HCT116 (cell line): ENCODE measurements around the gene CENPP. TPM values are rescaled to one million over a fixed set of nuclear protein-coding genes. Genes with fewer than 3 reads are reported as not detected.

Source experiments
- ATAC-seq: fragments of 200-7000 bp; cut with Tn5 transposase; 2 replicates; pipeline ENCODE4 v1.9.1; 2020; ENCODE audit warnings: mild to moderate bottlenecking, moderate library complexity
- BruUV-seq: library from RNA; stranded (reverse); fragments of 400-500 nt; replicated peaks from 2 replicates; lab custom pipeline; 2021; lab: Mats Ljungman, UMichigan
- CTCF ChIA-PET: fragments of 300-600 bp; sonication (Branson Sonifier 250); formaldehyde crosslinking; loops from one replicate; lab custom pipeline; 2021; ENCODE audit warnings: antibody characterized with exemption; lab: Charles Lee
- POLR2A ChIA-PET: fragments of 300-600, 350-600 bp; sonication (Branson Sonifier 250); formaldehyde crosslinking; loops from one replicate; lab custom pipeline; 2021; ENCODE audit warnings: antibody characterized with exemption; lab: Charles Lee
- RAD21 ChIA-PET, 2 experiments: fragments of 300-600 bp; sonication (Branson Sonifier 250); formaldehyde crosslinking; loops; one replicate each; lab custom pipeline; 2023; ENCODE audit warnings: low total read pairs in 2 of 2; ENCODE audit not compliant: uncharacterized antibody in 2 of 2, unreplicated experiment in 2 of 2, low non-redundant PET in 1 of 2; lab: Charles Lee
- DNase-seq: peaks from one replicate; pipeline ENCODE4 v3.0.0-alpha.2; 2010; ENCODE audit warnings: low read depth, low spot score
- H2AFZ ChIP-seq: fragments of 200-600 bp; shearing (Covaris generic), sonication (generic); 2 replicates; pipeline ENCODE4 v1.6.1; 2017; ENCODE audit warnings: low read depth, mixed run types, mixed read lengths, antibody characterized with exemption, low read length; ENCODE audit not compliant: poor library complexity, severe bottlenecking
- H3K27ac ChIP-seq: 2 replicates; pipeline ENCODE4 v1.5.1; 2012; ENCODE audit warnings: low read depth, low read length
- H3K27me3 ChIP-seq: fragments of 200-600 bp; sonication (generic); 2 replicates; pipeline ENCODE4 v1.6.1; 2016; ENCODE audit warnings: mixed run types, low read length, mixed read lengths; ENCODE audit not compliant: insufficient read depth
- H3K36me3 ChIP-seq, 2 experiments: fragments of 200-500 bp in 1 of 2; fragments of 200-600 bp in 1 of 2; sonication (Bioruptor generic) in 1 of 2; sonication (generic) in 1 of 2; 2 replicates each; pipeline versions ENCODE4 v1.5.1 to v1.6.1; 2014 to 2016; ENCODE audit warnings: low read length in 2 of 2, inconsistent platforms in 1 of 2, mixed read lengths in 1 of 2, mixed run types in 1 of 2; ENCODE audit not compliant: insufficient read depth in 2 of 2, control insufficient read depth in 1 of 2
- H3K4me1 ChIP-seq, 2 experiments: fragments of 200-600 bp in 1 of 2; sonication (generic) in 1 of 2; 2 replicates each; pipeline versions ENCODE4 v1.5.1 to v1.6.1; 2012 to 2017; ENCODE audit warnings: low read length in 2 of 2, inconsistent platforms in 1 of 2, mild to moderate bottlenecking in 1 of 2, mixed read lengths in 1 of 2, mixed run types in 1 of 2, moderate library complexity in 1 of 2; ENCODE audit not compliant: insufficient read depth in 2 of 2, control insufficient read depth in 1 of 2
- H3K4me2 ChIP-seq: fragments of 200-600 bp; sonication (generic); 2 replicates; pipeline ENCODE4 v1.6.1; 2017; ENCODE audit warnings: mixed run types, low read length, mixed read lengths
- H3K4me3 ChIP-seq, 2 experiments: fragments of 200-600 bp in 1 of 2; sonication (generic) in 1 of 2; replicated peaks in 1 of 2; 2 replicates each; pipeline ENCODE4 v1.5.1; 2011 to 2016; ENCODE audit warnings: low read length in 2 of 2, control low read depth in 1 of 2, low read depth in 1 of 2, mild to moderate bottlenecking in 1 of 2, mixed read lengths in 1 of 2, mixed run types in 1 of 2
- H3K79me2 ChIP-seq: fragments of 200-600 bp; sonication (generic); 2 replicates; pipeline ENCODE4 v1.6.1; 2017; ENCODE audit warnings: mild to moderate bottlenecking, mixed run types, low read length, moderate library complexity, mixed read lengths; ENCODE audit not compliant: insufficient read depth
- H3K9ac ChIP-seq: fragments of 200-600 bp; sonication (generic); 2 replicates; pipeline ENCODE4 v1.6.1; 2016; ENCODE audit warnings: low read length, mixed read lengths
- H3K9me2 ChIP-seq: fragments of 200-600 bp; sonication (generic), shearing (Covaris generic); 2 replicates; pipeline ENCODE4 v1.6.1; 2017; ENCODE audit warnings: mixed run types, mild to moderate bottlenecking, moderate library complexity; ENCODE audit not compliant: insufficient read depth
- H3K9me3 ChIP-seq, 2 experiments: fragments of 200-500 bp in 1 of 2; fragments of 200-600 bp in 1 of 2; sonication (Bioruptor generic) in 1 of 2; sonication (generic) in 1 of 2; 2 replicates each; pipeline ENCODE4 v1.6.1; 2014 to 2017; ENCODE audit warnings: low read length in 2 of 2, mixed read lengths in 2 of 2, inconsistent platforms in 1 of 2, low read depth in 1 of 2, mild to moderate bottlenecking in 1 of 2, mixed run types in 1 of 2, moderate library complexity in 1 of 2; ENCODE audit not compliant: control insufficient read depth in 1 of 2, insufficient read depth in 1 of 2
- H4K20me1 ChIP-seq: fragments of 200-600 bp; sonication (generic), shearing (Covaris generic); 2 replicates; pipeline ENCODE4 v1.6.1; 2017; ENCODE audit warnings: mixed run types, mild to moderate bottlenecking, moderate library complexity; ENCODE audit not compliant: insufficient read depth
- ATF3 ChIP-seq: IDR thresholded peaks from 2 replicates; pipeline ENCODE4 v1.6.1; 2012
- CBX3 ChIP-seq: IDR thresholded peaks from 2 replicates; pipeline ENCODE4 v1.6.1; 2012; ENCODE audit warnings: low read depth
- CTCF ChIP-seq, 3 experiments: fragments of 200-600 bp in 1 of 3; sonication (generic) in 1 of 3; IDR thresholded peaks in 2 of 3; conservative IDR thresholded peaks in 1 of 3; 2 replicates each; pipeline ENCODE4 v1.5.1; 2012 to 2017; ENCODE audit warnings: low read depth in 2 of 3, low read length in 2 of 3, antibody characterized with exemption in 1 of 3, borderline replicate concordance in 1 of 3, control low read depth in 1 of 3, mild to moderate bottlenecking in 1 of 3, mixed read lengths in 1 of 3, mixed run types in 1 of 3, moderate library complexity in 1 of 3; ENCODE audit not compliant: insufficient read depth in 1 of 3
- EGR1 ChIP-seq: IDR thresholded peaks from 2 replicates; pipeline ENCODE4 v1.6.1; 2012; ENCODE audit warnings: low read depth
- EZH2phosphoT487 ChIP-seq: fragments of 200-600 bp; IDR thresholded peaks from 2 replicates; pipeline ENCODE4 v1.6.1; 2018; ENCODE audit warnings: antibody characterized with exemption, borderline replicate concordance
- FOSL1 ChIP-seq: IDR thresholded peaks from 2 replicates; pipeline ENCODE4 v1.6.1; 2012; ENCODE audit warnings: low read depth
- MAX ChIP-seq: IDR thresholded peaks from 2 replicates; pipeline ENCODE4 v1.6.1; 2012
- POLR2A ChIP-seq: IDR thresholded peaks from 2 replicates; pipeline ENCODE4 v1.7.0; 2011; ENCODE audit warnings: borderline replicate concordance; ENCODE audit not compliant: insufficient read depth, insufficient read length; ENCODE audit errors: extremely low read depth
- POLR2AphosphoS5 ChIP-seq: IDR thresholded peaks from 2 replicates; pipeline ENCODE4 v1.6.1; 2011; ENCODE audit warnings: mild to moderate bottlenecking, low read depth, low read length, moderate library complexity
- RAD21 ChIP-seq: IDR thresholded peaks from 2 replicates; pipeline ENCODE4 v1.6.1; 2012; ENCODE audit warnings: low read depth, mild to moderate bottlenecking
- REST ChIP-seq: IDR thresholded peaks from 2 replicates; pipeline ENCODE4 v1.6.1; 2012; ENCODE audit warnings: low read depth
- SIN3A ChIP-seq: IDR thresholded peaks from 2 replicates; pipeline ENCODE4 v1.6.1; 2012; ENCODE audit warnings: low read depth
- SP1 ChIP-seq: IDR thresholded peaks from 2 replicates; pipeline ENCODE4 v1.6.1; 2012; ENCODE audit warnings: low read depth
- SRF ChIP-seq: IDR thresholded peaks from 2 replicates; pipeline ENCODE4 v1.6.1; 2012; ENCODE audit warnings: low read depth
- YY1 ChIP-seq: IDR thresholded peaks from 2 replicates; pipeline ENCODE4 v1.6.1; 2011; ENCODE audit warnings: low read length, low read depth, moderate library complexity, mild to moderate bottlenecking; ENCODE audit not compliant: insufficient replicate concordance; ENCODE audit errors: extremely low read depth
- ZBTB33 ChIP-seq: IDR thresholded peaks from 2 replicates; pipeline ENCODE4 v1.6.1; 2011; ENCODE audit warnings: mild to moderate bottlenecking, low read length, moderate library complexity; ENCODE audit not compliant: insufficient replicate concordance; ENCODE audit errors: extremely low read depth
- ZFX ChIP-seq: fragments of 450-650 bp; IDR thresholded peaks from 2 replicates; pipeline ENCODE4 v1.6.1; 2017
- ZNF274 ChIP-seq: fragments of 200-500 bp; sonication (Bioruptor generic); IDR thresholded peaks from 2 replicates; pipeline ENCODE4 v1.6.1; 2014; ENCODE audit warnings: mild to moderate bottlenecking, low read depth, low read length, inconsistent platforms
- intact Hi-C: fragments of 100-400 bp; cut with micrococcal nuclease; formaldehyde crosslinking; loops from 2 replicates; pipeline ENCODE4 v1.10.0; 2022
- total RNA-seq: library from RNA; stranded (reverse); gene quantifications from one replicate; pipeline ENCODE4 v1.2.1, GENCODE V29; 2021; ENCODE audit not compliant: unreplicated experiment

The CENPP gene
- total RNA-seq, 1 experiment from 2014 or later = 7.0 TPM

GRCh38 chr9:92637326-92637725, 311.6 kb downstream of the CENPP start:
- intact Hi-C loops = no loop called here

More at GRCh38 chr9:92637326-92637725, 311.6 kb downstream of the CENPP start:
- RAD21 ChIA-PET = no interaction called here
- Histone ChIP-seq H3K79me2 (no peaks in the 10 kb centered on the region), H3K36me3 (peaks cover 26 to 39% of the 10 kb centered on the region in 2 experiments; a peak in 3 of 4 replicates), H4K20me1 (no peaks in the 10 kb centered on the region), H3K27me3 (no peaks in the 10 kb centered on the region), H2AFZ (no peak overlapping the region), H3K9me2 (no peaks in the 10 kb centered on the region), H3K27ac (no peak overlapping the region), H3K4me3 (no peak overlapping the region), H3K9ac (no peak overlapping the region), H3K4me1 (no peaks in the 10 kb centered on the region), H3K4me2 (no peak overlapping the region), H3K9me3 (no peaks in the 10 kb centered on the region)
- TF ChIP-seq SP1 = no peak
- no peak for TF ChIP-seq EGR1
- TF ChIP-seq POLR2A = no peak
- TF ChIP-seq POLR2AphosphoS5 = no peak
- no peak for TF ChIP-seq RAD21
- no peak for TF ChIP-seq CBX3
- TF ChIP-seq SIN3A = no peak
- TF ChIP-seq ZFX = no peak
- no peak for TF ChIP-seq ZBTB33
- no peak for TF ChIP-seq SRF
- TF ChIP-seq ATF3 = no peak
- TF ChIP-seq MAX = no peak
- no peak for TF ChIP-seq EZH2phosphoT487
- TF ChIP-seq CTCF (IDR thresholded peaks at IDR 0.05 in 2 of 3, conservative IDR thresholded peaks at IDR 0.05 in 1 of 3; ENCODE audit: borderline replicate concordance in 1 of 3, insufficient read depth in 1 of 3, low read depth in 2 of 3, low read length in 2 of 3) = no peak
- no peak for TF ChIP-seq YY1
- TF ChIP-seq FOSL1 = no peak
- no peak for TF ChIP-seq REST
- TF ChIP-seq ZNF274 = no peak
- CTCF ChIA-PET = no interaction called here
- ATAC-seq (no peak), DNase-seq (no peak)
- no TSS peak for BruUV-seq
- POLR2A ChIA-PET = no interaction called here
